HG03025 (cell line): Measurements from ENCODE around the gene EXOC2.

ENCODE experiments used
- ATAC-seq: cut with Tn5 transposase; IDR thresholded peaks from one replicate; pipeline ENCODE4 v1.9.1; 2021; ENCODE audit warnings: mild to moderate bottlenecking, moderate library complexity; ENCODE audit not compliant: unreplicated experiment, low FRiP score

Gene EXOC2, protein sequence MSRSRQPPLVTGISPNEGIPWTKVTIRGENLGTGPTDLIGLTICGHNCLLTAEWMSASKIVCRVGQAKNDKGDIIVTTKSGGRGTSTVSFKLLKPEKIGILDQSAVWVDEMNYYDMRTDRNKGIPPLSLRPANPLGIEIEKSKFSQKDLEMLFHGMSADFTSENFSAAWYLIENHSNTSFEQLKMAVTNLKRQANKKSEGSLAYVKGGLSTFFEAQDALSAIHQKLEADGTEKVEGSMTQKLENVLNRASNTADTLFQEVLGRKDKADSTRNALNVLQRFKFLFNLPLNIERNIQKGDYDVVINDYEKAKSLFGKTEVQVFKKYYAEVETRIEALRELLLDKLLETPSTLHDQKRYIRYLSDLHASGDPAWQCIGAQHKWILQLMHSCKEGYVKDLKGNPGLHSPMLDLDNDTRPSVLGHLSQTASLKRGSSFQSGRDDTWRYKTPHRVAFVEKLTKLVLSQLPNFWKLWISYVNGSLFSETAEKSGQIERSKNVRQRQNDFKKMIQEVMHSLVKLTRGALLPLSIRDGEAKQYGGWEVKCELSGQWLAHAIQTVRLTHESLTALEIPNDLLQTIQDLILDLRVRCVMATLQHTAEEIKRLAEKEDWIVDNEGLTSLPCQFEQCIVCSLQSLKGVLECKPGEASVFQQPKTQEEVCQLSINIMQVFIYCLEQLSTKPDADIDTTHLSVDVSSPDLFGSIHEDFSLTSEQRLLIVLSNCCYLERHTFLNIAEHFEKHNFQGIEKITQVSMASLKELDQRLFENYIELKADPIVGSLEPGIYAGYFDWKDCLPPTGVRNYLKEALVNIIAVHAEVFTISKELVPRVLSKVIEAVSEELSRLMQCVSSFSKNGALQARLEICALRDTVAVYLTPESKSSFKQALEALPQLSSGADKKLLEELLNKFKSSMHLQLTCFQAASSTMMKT

DNA sequence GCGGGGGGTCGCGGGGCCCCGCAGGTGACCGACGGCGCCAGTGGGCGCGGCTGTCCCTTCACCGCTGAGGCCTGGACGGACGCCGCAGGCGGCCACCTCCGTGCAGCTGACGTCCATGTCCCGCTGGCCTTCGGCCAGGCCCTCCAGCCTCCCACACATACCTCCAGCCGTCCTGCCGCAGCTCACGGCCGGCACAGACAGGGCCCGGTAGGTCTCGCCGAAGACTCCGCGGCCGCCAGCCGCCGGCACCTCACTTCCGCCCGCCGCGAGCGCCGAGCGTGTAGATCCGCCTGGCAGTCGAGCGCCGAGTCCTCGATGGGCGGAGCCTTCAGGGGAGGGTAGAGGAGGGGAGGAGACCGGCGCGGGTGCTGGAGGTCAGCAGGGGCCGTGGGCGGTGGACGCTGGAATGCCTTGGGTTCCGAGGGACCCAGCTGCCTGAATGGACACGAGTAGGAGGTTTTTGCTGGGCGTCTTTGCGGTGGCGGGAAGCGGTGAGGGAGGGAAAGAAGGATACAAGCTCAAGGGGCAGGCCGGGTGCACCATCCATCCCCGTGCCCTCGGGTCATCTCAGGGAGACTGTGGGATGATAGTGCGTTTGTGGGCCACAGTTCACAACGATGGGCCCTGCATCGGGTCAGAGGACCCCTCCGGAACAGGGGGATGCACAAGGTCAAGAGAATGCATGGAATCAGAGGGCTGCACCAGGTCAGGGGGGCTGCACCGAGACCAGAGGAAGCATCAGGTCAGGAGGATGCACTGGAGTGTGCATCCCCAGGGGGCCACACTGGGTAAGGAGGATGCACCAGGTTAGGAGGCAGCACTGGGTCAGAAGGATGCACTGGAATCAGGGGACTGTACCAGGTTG, at the start of gene EXOC2:
Gene EXOC2, minus strand, starts transcription at position 282 of the 865 bp plus-strand sequence. CDS start 55,321 bp downstream, outside the sequence.
- peak; percentile 83 for ATAC-seq

DNA sequence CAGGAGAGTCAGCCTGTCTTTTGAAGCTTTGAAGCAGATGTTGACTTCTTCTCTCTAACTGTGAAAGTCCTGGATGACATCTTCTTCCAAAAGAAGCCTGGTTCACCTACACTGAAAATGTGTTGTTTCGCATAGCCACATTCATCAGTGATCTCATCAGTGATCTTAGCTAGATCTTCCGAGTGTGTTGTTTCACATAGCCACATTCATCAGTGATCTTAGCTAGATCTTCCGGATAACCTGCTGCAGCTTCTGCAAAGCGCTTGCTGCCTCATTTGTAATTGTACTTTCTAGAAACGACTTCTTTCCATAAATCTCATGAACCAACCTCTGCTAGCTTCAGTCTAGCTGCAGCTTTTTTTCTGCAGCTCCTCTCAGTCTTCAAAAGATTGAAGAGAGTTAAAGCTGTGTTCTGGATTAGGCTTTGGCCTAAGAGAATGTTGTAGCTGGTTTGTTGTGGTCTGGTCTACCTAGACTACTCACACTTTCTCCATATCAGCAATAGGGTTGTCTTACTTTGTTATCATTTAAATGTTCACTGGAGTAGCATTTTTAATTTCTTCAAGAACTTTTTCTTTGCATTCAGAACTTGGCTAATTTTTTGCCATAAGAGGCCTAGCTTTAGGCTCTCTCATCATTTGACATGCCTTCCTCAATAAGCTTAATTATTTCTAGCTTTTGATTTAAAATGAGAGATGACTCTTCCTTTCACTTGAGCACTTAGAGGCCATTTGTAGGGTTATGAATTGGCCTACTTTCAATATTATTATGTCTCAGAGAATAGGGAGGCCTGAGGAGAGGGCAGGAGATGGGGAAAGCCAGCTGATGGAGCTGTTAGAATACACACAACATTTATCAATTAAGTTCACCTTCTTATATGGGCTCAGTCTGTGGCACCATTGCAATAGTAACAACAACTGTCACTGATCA, 48.7 kb upstream of the EXOC2 start:
- ATAC-seq, result no peak

DNA sequence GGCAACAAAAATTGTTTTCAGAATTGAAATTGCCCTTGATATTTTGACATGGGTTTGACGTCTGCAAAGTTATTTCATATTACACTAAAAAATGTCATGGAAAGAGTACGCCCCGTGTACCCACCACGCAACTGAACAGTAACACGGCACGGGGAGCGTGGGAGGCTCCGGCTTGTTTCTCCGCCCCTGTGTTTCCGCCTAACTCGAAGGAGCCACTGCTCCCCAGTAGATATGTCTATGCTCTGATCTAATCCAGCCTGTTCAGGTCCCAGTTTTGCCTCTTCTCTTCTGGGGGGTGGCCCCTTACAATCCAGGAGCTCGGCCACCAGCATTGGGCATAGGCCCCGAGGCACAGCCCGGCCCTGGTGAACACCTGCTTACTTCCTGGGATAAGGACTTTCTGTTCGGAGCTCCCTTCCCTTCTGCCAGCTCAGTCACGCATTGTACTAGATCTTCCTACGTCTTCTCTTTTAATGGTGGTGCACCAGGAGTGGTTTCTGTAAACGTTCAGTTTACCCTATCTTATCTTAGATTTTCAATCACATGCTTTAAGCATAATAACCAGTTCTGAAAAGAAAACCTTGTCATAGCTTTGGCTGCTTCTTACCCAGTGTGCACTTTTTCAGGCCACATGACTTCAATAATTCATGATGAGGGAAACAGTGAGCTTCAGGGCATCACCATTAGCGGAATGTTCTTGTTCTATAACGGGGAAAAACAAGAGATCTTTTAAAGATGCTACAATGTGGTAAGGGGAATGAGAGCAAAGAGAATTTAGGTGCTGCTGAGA, 43.9 kb upstream of the EXOC2 start:
- ATAC-seq, result no peak

GRCh38 chr6:733431-734219, 40.7 kb upstream of the EXOC2 start:
- no peak for ATAC-seq

GRCh38 chr6:731924-732323, 39.0 kb upstream of the EXOC2 start:
- no peak for ATAC-seq

DNA sequence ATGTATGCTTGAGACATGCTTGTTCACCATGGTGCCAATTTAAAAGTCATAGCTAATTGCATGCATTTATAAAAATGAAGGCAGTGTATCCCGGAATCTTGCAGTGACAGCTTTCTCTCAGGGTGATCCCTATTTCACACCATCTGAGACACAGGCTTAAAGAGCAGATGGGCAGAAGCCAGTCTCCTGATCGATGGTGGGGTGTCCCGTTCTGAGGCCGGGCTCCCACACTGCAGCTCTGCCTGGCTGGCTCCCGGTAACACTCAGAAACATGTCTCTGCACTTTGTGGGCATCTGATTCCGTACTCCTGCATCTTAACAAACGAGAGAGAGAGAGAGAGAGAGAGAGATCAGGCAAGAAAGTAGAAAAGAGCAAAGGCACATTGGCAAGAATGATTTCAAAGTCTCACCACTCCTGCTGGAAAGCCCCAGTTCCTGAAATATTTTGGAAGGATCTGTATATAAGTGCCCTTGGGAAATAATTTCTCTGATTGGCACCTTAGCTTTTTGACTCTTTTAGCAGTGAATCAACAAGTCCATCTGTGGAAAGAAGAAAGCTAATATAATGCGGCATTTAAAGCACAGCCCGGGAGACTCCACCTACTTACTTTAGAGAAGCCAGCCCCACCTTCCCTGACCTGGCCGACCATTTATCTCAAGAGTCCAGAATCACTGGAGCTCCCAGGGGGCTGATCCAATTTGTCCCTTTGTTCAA, 36.8 kb upstream of the EXOC2 start:
- ATAC-seq, result no peak

GRCh38 chr6:727856-728255, 34.9 kb upstream of the EXOC2 start:
- no peak for ATAC-seq

DNA sequence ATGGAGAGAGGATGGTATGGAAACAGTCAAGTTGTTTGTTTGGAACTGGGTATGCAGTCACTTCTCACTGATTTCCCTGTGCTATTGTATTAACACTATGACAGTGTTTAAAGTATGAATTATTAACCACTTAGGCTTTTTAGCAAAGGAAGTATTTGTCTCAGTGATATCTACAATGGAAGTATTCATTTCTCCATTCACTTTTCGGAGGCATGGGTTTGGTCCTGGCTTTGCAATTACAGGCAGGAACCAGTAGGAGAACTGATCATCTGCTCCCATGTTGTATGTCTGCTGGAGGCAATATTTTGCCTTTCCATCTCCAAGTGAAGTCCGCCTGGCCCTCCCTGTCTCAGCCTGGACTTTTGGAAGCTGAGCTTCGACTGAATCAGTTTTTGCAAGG, 30.6 kb upstream of the EXOC2 start:
- no peak for ATAC-seq

GRCh38 chr6:722608-723007, 29.7 kb upstream of the EXOC2 start:
- ATAC-seq, result no peak

GRCh38 chr6:722077-722524, 29.2 kb upstream of the EXOC2 start:
- no peak for ATAC-seq

DNA sequence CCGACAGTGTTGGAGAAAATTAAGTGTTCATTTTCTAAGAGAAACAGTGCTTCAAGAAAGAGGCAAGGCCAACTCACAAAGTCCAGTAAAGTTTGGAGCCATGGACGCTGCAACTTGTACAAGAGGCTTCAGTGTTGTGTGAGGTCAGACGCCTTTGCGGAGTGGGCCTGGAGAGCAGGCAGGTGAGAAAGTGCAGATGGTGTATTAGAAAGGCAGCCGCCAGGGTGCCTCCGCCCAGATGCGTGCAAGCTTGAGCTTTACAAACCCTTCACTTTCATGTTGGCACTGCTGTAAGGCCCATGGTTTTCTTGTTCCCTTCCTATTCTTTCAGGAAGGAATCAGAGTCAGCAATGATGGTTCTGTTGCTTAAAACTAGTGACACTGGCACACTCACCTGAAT, 25.4 kb upstream of the EXOC2 start:
- no peak for ATAC-seq

DNA sequence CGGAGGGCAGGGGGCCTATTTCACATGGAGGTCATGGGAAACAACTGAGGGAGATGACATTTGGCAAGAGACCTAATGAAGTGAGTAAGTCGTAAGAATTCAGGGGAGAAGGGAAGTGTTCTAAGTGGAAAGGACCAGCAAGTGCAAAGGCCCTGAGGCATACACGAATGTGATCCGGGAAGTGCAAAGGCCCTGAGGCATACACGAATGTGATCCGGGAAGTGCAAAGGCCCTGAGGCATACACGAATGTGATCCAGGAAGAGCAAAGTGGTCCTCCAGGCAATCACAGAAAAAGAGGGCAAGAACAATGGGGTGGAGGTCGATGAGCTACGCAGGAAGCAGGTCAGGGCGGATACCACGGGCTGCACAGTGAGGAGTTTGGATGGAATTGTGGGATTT, 24.2 kb upstream of the EXOC2 start:
- ATAC-seq, result no peak

DNA sequence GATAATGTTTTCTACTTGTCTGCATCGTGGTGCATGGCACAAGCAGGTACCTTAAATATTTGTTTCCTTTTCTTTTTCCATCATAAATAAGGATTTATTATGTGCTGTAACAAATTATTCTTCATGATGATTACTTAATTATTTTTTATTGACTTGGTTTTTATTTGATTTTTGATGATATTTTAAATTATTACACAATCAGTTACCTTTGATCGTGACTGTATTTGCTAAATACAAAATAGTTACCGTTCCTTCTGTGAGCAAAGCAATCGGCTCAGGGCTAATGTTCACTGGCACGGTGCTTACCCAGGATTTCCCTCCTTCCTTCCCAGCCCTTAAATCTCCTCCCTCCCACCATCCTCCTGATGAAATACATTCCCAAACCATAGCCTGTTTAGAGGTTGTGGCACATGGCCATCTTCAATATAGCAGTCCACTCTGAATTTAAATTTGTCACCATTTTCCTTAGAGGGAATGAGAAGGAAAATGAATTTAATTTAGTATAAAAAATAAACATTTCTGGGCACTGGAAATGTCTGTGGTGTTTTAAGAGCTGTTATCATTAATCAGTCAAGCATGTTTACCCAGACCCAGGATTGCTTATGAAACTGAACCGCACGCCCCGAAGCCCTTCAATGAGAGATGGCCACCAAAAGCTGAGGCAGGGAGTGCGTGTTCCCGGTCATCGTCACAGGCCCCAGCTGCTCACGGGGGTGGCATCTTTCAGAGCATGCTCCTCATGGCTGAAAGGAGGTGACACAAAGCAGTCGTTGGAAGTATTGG, 23.0 kb upstream of the EXOC2 start:
- no peak for ATAC-seq

DNA sequence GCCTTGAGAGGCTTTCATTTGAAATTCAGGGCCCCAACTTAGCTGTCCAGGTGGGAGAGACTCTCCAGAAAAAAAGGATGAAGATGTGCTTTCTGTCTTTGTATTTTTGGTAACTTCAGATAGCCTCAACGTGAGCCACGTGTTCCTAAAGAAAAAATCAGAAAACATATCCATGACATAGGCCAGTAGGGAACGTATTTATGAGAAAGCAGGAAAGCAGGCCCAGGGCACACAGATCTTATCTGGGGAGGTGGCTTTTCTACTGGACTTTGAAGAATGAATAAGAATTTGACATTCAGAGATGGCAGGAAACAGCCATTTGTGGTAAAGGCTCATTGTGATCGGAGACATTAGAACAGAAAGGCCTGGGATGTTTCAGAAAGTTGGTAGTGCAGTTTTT, 21.2 kb upstream of the EXOC2 start:
- ATAC-seq, result no peak

- no peak for ATAC-seq
These were observed 20.4 kb upstream of the EXOC2 start for GRCh38 chr6:713351-713750.

- ATAC-seq, result no peak
These were observed 19.9 kb upstream of the EXOC2 start for GRCh38 chr6:712805-713204.

DNA sequence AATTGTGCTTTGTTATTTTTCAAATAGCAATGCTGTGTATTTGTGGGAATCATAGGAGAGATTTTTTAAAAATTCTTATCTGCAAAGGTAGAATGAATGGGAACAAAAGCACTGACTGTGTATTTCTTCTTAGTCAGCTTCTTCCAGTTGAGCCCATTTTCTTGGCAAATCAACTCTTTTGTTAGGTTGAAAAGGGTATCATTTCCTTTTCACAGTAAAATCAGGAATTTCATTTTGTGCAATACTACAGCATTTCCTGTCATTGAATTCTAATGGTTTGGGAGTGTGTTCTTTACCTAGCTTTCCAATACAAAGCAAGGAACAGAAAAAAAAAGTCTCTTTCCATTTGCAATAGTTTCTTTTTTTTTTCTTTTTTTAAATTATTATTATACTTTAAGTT, 19.0 kb upstream of the EXOC2 start:
- no peak for ATAC-seq
